ENCODE results near the gene PADI6. TPM values are rescaled to one million over a fixed set of nuclear protein-coding genes. Genes with fewer than 3 reads are reported as not detected.
"Not testable (repeated sequence)": the region's sequence is repeated elsewhere in the genome, so short reads cannot be mapped to it uniquely, and the experiment has no call there.

PADI6 gene
- total RNA-seq, 1 donor from 2014 or later, result not detected

- peak; percentile 77 for DNase-seq
Observed at GRCh38 chr1:17405898-17406759, 34.1 kb downstream of the PADI6 start.

DNA sequence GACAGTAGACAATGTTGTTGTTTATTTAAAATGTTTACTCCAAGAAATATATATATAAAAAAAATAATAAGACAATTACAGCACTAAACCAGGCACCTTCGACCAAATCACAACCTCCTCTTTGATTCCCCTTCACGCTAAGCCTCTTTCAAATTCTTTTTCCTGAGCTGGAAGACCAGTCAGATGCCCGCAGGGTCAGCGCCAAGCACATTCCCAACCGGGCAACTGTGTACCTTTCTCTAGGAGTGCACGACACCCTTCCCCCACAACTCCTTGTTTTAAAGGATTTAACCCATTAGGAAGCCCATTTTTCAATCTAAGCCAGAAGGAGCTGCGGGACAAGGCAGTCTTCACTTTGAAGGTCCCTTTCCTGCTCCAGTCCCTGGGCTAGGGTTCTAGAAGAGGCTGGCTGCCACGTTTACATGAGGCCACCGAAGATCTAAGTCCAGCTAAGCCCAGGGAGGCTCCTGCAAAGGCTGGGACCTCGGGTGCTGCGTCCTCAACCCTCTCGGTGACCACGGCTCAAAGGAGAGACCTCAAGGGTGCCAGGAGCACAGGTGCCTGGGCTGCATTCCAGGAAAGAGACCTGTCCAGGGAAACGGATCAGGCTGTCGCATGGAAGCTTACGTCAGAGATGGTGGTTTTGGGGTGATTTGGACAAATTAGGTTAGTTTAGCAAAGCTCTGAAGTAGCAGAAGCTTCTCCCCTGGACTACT is 34.9 kb downstream of the PADI6 start:
- not testable (repeated sequence) for DNase-seq

DNA sequence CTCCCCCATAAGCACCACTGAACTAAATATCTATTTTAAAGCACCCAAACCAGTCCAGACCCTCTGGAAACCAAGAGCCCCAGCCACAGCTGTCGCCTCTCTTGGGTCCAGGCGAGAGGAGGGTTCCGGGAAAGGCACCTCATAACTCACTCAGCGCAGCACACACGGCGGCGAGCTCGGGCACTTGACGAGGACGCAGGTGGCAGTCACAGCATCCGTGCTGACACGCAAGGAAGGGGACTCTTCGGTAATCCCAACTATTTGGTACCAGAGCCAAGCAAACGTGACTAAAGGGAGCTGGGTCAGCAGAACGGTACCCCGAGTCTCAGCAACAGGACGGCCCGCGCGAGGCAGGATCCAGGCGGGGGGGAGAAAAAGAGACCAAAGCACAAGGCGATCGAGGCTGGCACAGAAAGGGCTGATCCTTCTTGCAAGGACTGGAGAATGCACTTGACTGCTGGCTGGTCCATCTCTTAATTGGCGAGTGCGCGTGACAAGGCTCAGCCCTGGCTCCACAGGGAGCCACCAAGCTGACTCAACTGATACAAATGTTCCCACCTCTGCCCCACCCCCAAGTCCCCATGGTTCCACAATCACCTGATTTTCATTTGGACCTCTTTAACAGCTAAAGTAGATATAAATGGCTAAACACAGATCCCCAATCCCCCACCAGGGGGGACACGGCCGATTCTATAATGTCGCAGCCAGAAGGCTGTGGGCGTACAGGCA is 36.0 kb downstream of the PADI6 start:
- DNase-seq, result not testable (repeated sequence)

DNA sequence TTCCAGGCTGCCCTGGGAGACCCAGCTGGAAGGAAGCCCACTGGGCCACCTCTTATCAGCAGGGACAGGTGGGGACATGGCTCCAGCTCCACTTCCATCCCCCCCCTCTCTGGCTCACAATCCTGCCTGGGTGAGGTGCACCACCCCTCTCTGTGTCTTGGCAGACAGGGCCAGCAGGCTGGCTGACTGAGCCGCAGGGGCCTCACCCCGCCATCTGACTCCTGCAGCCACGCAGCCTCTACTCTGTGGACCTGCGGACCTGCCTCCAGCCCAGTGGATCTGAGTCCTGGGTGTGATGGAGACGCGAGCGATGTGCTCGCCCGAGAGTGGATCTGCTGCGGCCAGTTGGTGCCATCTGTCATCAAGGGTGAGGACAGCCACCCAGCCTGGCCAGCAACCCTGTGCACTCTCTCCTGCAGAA is 37.4 kb downstream of the PADI6 start:
- DNase-seq, result no peak

GRCh38 chr1:17412093-17412870 is 40.3 kb downstream of the PADI6 start:
- DNase-seq, result no peak

GRCh38 chr1:17414022-17414421 is 42.0 kb downstream of the PADI6 start:
- DNase-seq, result no peak

DNA sequence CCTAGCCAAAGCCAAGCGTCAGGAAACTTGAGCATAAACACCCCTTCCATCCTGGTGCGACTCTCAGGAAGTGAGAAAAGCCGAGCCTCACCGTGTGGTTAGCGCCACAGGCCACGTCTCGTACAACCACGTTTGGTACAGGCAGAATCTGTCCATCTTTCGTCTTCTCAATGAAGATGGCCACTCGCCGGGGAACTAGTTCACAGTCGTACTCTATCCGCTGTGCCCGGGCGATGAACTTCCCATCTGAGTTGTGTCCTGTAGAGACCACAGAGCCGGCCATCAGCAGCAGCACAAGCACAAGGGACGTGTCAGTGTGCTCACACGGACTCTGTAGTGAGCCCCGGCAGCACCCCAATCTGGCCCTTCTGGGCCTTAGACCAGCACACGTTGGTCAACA is 44.4 kb downstream of the PADI6 start:
- no peak for DNase-seq

- peak; percentile 75 for DNase-seq
Observed at GRCh38 chr1:17419626-17420328, 47.8 kb downstream of the PADI6 start.

GRCh38 chr1:17420391-17420918 is 48.5 kb downstream of the PADI6 start:
- no peak for DNase-seq

GRCh38 chr1:17422461-17422860 is 50.5 kb downstream of the PADI6 start:
- no peak for DNase-seq

DNA sequence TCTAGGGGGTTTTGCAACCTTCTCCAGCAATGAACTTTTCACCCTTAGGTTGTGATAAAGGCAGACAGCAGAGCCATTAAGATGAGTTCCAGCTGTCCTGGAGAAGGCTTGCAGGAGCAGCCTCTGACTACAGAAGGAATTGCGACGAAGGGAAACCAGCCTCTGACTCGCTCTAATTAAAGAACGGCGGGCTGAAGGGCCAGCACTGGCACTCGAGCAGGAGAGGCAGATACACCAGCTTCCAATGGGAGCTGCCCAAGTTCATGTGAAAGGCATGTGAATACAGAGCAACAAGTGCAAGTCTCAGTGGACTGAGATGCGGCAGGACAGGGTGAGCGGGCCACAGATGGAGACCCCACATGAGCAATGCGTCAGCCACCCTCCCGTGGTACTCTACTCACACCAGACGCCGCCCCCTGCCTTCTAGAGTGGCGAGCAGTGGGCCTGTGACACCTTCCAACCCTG is 51.8 kb downstream of the PADI6 start:
- no peak for DNase-seq

- DNase-seq, result no peak
Observed at GRCh38 chr1:17425806-17426600, 54.0 kb downstream of the PADI6 start.

GRCh38 chr1:17427696-17428660 is 56.0 kb downstream of the PADI6 start:
- no peak for DNase-seq

DNA sequence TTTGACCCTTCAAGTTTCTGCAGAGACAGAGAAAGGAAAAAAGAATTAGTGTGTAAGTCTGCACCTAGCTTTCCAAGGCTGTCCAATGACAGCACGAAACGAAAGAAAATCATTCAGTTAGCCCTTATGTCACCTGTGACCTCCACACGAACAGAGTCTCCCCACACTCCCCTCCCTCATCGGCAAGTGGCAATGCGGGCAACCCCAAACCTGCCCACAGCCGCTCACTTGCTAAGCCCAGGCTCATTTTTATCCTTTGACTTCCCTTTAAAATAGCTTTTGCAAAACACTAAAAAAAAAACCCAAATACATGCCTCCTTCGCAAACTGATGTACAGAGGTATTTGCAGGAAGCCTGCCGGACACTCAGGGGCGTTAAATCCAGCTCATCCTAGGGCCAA is 57.2 kb downstream of the PADI6 start:
- no peak for DNase-seq

DNA sequence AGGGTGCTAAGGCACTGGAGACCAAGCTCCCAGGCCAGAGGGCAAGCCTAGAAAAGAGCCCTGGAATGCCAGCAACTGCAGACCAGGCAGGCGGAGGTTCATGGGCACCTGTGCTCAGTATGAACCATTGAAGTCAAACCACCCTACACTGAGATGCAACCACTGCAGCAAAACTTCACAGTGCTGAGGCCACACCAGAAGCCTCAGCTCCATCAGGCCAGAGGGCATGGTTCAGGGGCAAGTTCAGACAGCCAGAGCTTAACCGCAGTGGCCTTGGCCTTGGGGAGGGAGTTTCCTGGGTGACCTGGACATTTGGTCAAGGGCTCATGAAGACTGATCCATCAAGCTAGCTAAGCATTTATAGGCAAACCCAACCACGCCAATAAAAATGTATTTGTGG is 60.4 kb downstream of the PADI6 start:
- no peak for DNase-seq

DNA sequence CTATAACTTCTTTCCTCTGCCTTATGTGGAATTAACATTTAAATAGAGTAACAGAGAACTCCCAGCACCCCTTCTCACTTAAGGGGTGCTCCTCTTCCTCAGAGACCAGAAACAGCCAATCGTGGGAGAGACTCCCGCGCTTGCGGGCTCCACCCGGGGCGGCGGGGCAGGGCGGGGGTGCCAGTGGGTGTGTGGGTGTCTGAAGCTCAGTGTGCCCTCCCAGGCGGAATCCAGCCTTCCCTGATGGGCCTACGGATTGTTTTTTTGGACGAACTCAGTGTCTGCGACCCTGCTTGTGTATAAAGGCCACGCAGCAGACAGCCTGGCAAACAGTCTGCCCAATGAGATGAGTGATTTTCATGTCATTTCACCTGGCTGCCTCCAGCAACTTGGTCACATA is 61.3 kb downstream of the PADI6 start:
- DNase-seq, result no peak

- no peak for DNase-seq
Observed at GRCh38 chr1:17434016-17434415, 62.0 kb downstream of the PADI6 start.

GRCh38 chr1:17434601-17435000 is 62.6 kb downstream of the PADI6 start:
- no peak for DNase-seq
